ENCODE results near the gene TBC1D16. TPM values are rescaled to one million over a fixed set of nuclear protein-coding genes. Genes with fewer than 3 reads are reported as not detected.

The TBC1D16 gene
- total RNA-seq, 3 donors from 2014 or later = 27.1 to 92.2 (median 32.8) TPM

- peak overlapping the region; percentile 59 to 83 for H3K27ac ChIP-seq
- peaks cover 4 to 29% of the 10 kb centered on the region in 2 donors for H3K4me1 ChIP-seq
Observed at GRCh38 chr17:79987935-79988184, 47.8 kb downstream of the TBC1D16 start.

GRCh38 chr17:79987187-79987934 is 48.3 kb downstream of the TBC1D16 start:
- no peaks in the 10 kb centered on the region for H3K27me3 ChIP-seq
- peaks cover 4 to 24% of the 10 kb centered on the region in 2 donors for H3K4me1 ChIP-seq
- intact Hi-C loops (cut with DNase I; ENCODE audit: low total_unique reads) = no loop called here
- TF ChIP-seq CTCF (IDR thresholded peaks at IDR 0.05) (no peak), POLR2AphosphoS5 (IDR thresholded peaks at IDR 0.05) (no peak), POLR2A (IDR thresholded peaks at IDR 0.05) (no peak)
- H3K27ac ChIP-seq = peak overlapping the region; percentile 59 to 83
- DNase-seq (ENCODE audit: low spot score in 2 of 2) = no peak
- H3K9me3 ChIP-seq = no peaks in the 10 kb centered on the region
- H3K4me3 ChIP-seq = peak overlapping the region in 1 of 3 donors; percentile 32
- no peaks in the 10 kb centered on the region for H3K36me3 ChIP-seq

More at GRCh38 chr17:79987935-79988184, 47.8 kb downstream of the TBC1D16 start:
- no peak for DNase-seq (ENCODE audit: low spot score in 2 of 2)
- TF ChIP-seq POLR2A (IDR thresholded peaks at IDR 0.05) (no peak), CTCF (IDR thresholded peaks at IDR 0.05) (no peak), POLR2AphosphoS5 (IDR thresholded peaks at IDR 0.05) (no peak)
- Histone ChIP-seq H3K9me3 (no peaks in the 10 kb centered on the region), H3K36me3 (no peaks in the 10 kb centered on the region), H3K4me3 (peak overlapping the region in 1 of 3 donors; percentile 44), H3K27me3 (no peaks in the 10 kb centered on the region)
- intact Hi-C loops (cut with DNase I; ENCODE audit: low total_unique reads) = loop anchor here (2.0 kb wide), 1 partner anchor 199 kb away; no protein-coding TSS in a partner anchor

- Histone ChIP-seq H3K36me3 (no peaks in the 10 kb centered on the region), H3K27me3 (no peaks in the 10 kb centered on the region), H3K4me1 (peaks cover 4 to 18% of the 10 kb centered on the region in 2 donors), H3K4me3 (peak overlapping the region in 1 of 3 donors; percentile 32), H3K27ac (peak overlapping the region in 1 of 2 donors; percentile 57), H3K9me3 (no peaks in the 10 kb centered on the region)
- TF ChIP-seq POLR2AphosphoS5 (IDR thresholded peaks at IDR 0.05) (no peak), POLR2A (IDR thresholded peaks at IDR 0.05) (no peak), CTCF (IDR thresholded peaks at IDR 0.05) (no peak)
- DNase-seq (ENCODE audit: low spot score in 2 of 2) = no peak
- intact Hi-C loops (cut with DNase I; ENCODE audit: low total_unique reads) = no loop called here
Observed at GRCh38 chr17:79986411-79987186, 49.1 kb downstream of the TBC1D16 start.

GRCh38 chr17:79985943-79986391 is 49.7 kb downstream of the TBC1D16 start:
- Histone ChIP-seq H3K27me3 (no peaks in the 10 kb centered on the region), H3K4me1 (peaks cover 4 to 15% of the 10 kb centered on the region in 2 donors), H3K36me3 (no peaks in the 10 kb centered on the region), H3K4me3 (no peak overlapping the region), H3K27ac (no peak overlapping the region), H3K9me3 (no peaks in the 10 kb centered on the region)
- no peak for TF ChIP-seq POLR2AphosphoS5 (IDR thresholded peaks at IDR 0.05)
- no peak for TF ChIP-seq CTCF (IDR thresholded peaks at IDR 0.05)
- no peak for TF ChIP-seq POLR2A (IDR thresholded peaks at IDR 0.05)
- intact Hi-C loops (cut with DNase I; ENCODE audit: low total_unique reads) = no loop called here
- DNase-seq (ENCODE audit: low spot score in 2 of 2) = no peak

All from breast epithelium (tissue), 4 donors.